OCI-LY7 (cell line): ENCODE results near the gene DOK7. TPM values are rescaled to one million over a fixed set of nuclear protein-coding genes. Genes with fewer than 3 reads are reported as not detected.
A peak's percentile ranks its signal among the peaks of the same experiment; 100 is the strongest.

ENCODE experiments used
- BruUV-seq: library from RNA; stranded (reverse); fragments of 400-500 nt; replicated peaks from 2 replicates; lab custom pipeline; 2021; lab: Mats Ljungman, UMichigan
- CTCF ChIA-PET: fragments of 300-600 bp; sonication (Branson Sonifier 250); formaldehyde crosslinking; loops from one replicate; lab custom pipeline; 2022; ENCODE audit warnings: antibody characterized with exemption; ENCODE audit not compliant: unreplicated experiment; lab: Charles Lee
- POLR2A ChIA-PET: fragments of 300-600 bp; sonication (Branson Sonifier 250); formaldehyde crosslinking; loops from one replicate; lab custom pipeline; 2022; ENCODE audit warnings: antibody characterized with exemption; lab: Charles Lee
- DNase-seq: peaks from one replicate; pipeline ENCODE4 v3.0.0-alpha.2; 2015; ENCODE audit warnings: low spot score
- H2AFZ ChIP-seq: fragments of 200-600 bp; sonication (generic), shearing (Covaris generic); 2 replicates; pipeline ENCODE4 v1.6.1; 2014; ENCODE audit warnings: mild to moderate bottlenecking, antibody characterized with exemption, low read length, moderate library complexity
- H3K27ac ChIP-seq: fragments of 200-600 bp; sonication (generic); 2 replicates; pipeline ENCODE4 v1.5.1; 2014; ENCODE audit warnings: mixed run types, low read depth, mild to moderate bottlenecking, moderate library complexity, low read length, inconsistent platforms; ENCODE audit not compliant: poor library complexity, severe bottlenecking
- H3K36me3 ChIP-seq: fragments of 200-600 bp; sonication (generic); 2 replicates; pipeline ENCODE4 v1.6.1; 2014; ENCODE audit warnings: mild to moderate bottlenecking, antibody characterized with exemption, low read length, moderate library complexity, mixed read lengths; ENCODE audit not compliant: insufficient read depth
- H3K4me1 ChIP-seq: fragments of 200-600 bp; sonication (generic); 2 replicates; pipeline ENCODE4 v1.5.1; 2014; ENCODE audit warnings: mild to moderate bottlenecking, low read length; ENCODE audit not compliant: insufficient read depth, poor library complexity, severe bottlenecking
- H3K4me2 ChIP-seq: fragments of 200-600 bp; sonication (generic); 2 replicates; pipeline ENCODE4 v1.6.1; 2014; ENCODE audit warnings: mild to moderate bottlenecking, low read length
- H3K4me3 ChIP-seq: fragments of 200-600 bp; sonication (generic); 2 replicates; pipeline ENCODE4 v1.5.1; 2014; ENCODE audit warnings: mild to moderate bottlenecking, low read depth, low read length; ENCODE audit not compliant: poor library complexity, severe bottlenecking
- H3K79me2 ChIP-seq: fragments of 200-600 bp; sonication (generic); 2 replicates; pipeline ENCODE4 v1.6.1; 2016; ENCODE audit warnings: low read depth, mild to moderate bottlenecking, low read length, moderate library complexity, mixed read lengths; ENCODE audit not compliant: insufficient read depth
- H3K9me2 ChIP-seq: fragments of 200-600 bp; sonication (generic); 2 replicates; pipeline ENCODE4 v1.6.1; 2016; ENCODE audit warnings: mild to moderate bottlenecking, low read length, mixed read lengths; ENCODE audit not compliant: insufficient read depth
- H3K9me3 ChIP-seq: fragments of 200-600 bp; sonication (generic); 2 replicates; pipeline ENCODE4 v1.6.1; 2014; ENCODE audit warnings: mild to moderate bottlenecking, mixed run types, low read length, mixed read lengths
- H4K20me1 ChIP-seq: fragments of 200-600 bp; sonication (generic); 2 replicates; pipeline ENCODE4 v1.6.1; 2014; ENCODE audit warnings: mild to moderate bottlenecking, antibody characterized with exemption, low read length, moderate library complexity, mixed read lengths; ENCODE audit not compliant: insufficient read depth
- EZH2phosphoT487 ChIP-seq: fragments of 200-600 bp; sonication (generic); IDR thresholded peaks from 2 replicates; pipeline ENCODE4 v1.6.1; 2018; ENCODE audit warnings: low read depth, borderline replicate concordance, mild to moderate bottlenecking, mixed run types, antibody characterized with exemption, low read length, moderate library complexity, mixed read lengths
- intact Hi-C: fragments of 100-400 bp; cut with micrococcal nuclease; formaldehyde crosslinking; loops from one replicate; pipeline ENCODE4 v1.10.0; 2022; ENCODE audit not compliant: unreplicated experiment
- total RNA-seq, 2 experiments: library from RNA; depleted of rRNA in 1 of 2; stranded (reverse); fragments of >200 nt in 1 of 2; shearing (Covaris generic) in 1 of 2; gene quantifications; 2 replicates each; pipeline ENCODE4 v1.2.3, GENCODE V29; 2014 to 2022
- TF ChIP-seq, protein P1 (sequence below): fragments of 200-600 bp; sonication (generic); conservative IDR thresholded peaks from 2 replicates; pipeline ENCODE4 v1.5.1; 2014; ENCODE audit warnings: mild to moderate bottlenecking, antibody characterized with exemption, low read length, moderate library complexity, mixed read lengths

DOK7 gene
- total RNA-seq, 2 experiments from 2014 or later: 1.5 TPM; not detected in 1

- Histone ChIP-seq H3K79me2 (no peaks in the 10 kb centered on the region), H3K36me3 (no peaks in the 10 kb centered on the region), H3K27ac (no peak overlapping the region), H3K4me1 (peaks cover 14% of the 10 kb centered on the region), H3K9me2 (no peaks in the 10 kb centered on the region), H4K20me1 (no peaks in the 10 kb centered on the region; the same call in 1 of the 2 replicates), H3K9me3 (no peaks in the 10 kb centered on the region), H2AFZ (no peak overlapping the region), H3K4me3 (no peak overlapping the region), H3K4me2 (no peak overlapping the region)
- intact Hi-C loops: loop anchor here (1.0 kb wide), 1 partner anchor 134 kb away; no protein-coding TSS in a partner anchor
- ChIA-PET CTCF (interaction anchor here (0.8 to 1.1 kb wide), 4 partner anchors 9 to 134 kb away, joined by 3 to 4 read pairs (median 4); no protein-coding TSS in a partner anchor), POLR2A (no interaction called here)
- no TSS peak for BruUV-seq
- TF ChIP-seq EZH2phosphoT487: no peak
- TF ChIP-seq, protein P1, sequence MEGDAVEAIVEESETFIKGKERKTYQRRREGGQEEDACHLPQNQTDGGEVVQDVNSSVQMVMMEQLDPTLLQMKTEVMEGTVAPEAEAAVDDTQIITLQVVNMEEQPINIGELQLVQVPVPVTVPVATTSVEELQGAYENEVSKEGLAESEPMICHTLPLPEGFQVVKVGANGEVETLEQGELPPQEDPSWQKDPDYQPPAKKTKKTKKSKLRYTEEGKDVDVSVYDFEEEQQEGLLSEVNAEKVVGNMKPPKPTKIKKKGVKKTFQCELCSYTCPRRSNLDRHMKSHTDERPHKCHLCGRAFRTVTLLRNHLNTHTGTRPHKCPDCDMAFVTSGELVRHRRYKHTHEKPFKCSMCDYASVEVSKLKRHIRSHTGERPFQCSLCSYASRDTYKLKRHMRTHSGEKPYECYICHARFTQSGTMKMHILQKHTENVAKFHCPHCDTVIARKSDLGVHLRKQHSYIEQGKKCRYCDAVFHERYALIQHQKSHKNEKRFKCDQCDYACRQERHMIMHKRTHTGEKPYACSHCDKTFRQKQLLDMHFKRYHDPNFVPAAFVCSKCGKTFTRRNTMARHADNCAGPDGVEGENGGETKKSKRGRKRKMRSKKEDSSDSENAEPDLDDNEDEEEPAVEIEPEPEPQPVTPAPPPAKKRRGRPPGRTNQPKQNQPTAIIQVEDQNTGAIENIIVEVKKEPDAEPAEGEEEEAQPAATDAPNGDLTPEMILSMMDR: peak; percentile 90
- peak; percentile 66 for DNase-seq
These were observed 17.5 kb downstream of the DOK7 start for GRCh38 chr4:3480528-3481112.

DNA sequence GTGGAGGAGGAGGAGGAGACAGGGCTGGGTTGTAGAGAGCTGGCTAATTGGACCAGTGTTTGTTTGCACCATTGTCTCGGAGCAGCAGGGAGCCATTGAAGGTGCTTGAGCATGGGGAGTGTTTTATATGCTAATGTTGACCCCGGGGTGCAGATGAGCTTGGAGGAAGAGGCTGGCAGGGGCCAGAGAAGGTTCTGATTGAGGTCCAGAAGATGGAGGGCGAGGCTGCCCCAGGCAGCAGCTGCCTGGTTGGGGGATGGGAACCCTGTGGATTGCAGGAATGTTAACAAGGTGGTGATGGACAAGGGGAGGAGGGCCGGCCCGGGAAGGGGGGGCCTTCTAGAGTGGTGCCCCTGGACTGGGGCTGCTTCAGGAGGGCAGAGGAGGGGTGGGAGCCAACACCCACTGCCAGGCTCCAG lies 18.0 kb downstream of the DOK7 start:
- POLR2A ChIA-PET: no interaction called here
- Histone ChIP-seq H4K20me1 (no peaks in the 10 kb centered on the region; the same call in 1 of the 2 replicates), H3K9me2 (no peaks in the 10 kb centered on the region), H3K27ac (no peak overlapping the region), H3K4me1 (peaks cover 19% of the 10 kb centered on the region), H3K79me2 (no peaks in the 10 kb centered on the region), H3K9me3 (no peaks in the 10 kb centered on the region), H3K4me3 (no peak overlapping the region), H3K36me3 (no peaks in the 10 kb centered on the region), H2AFZ (no peak overlapping the region), H3K4me2 (no peak overlapping the region)
- intact Hi-C loops: no loop called here
- BruUV-seq: no TSS peak
- TF ChIP-seq, protein P1: no peak
- no peak for TF ChIP-seq EZH2phosphoT487
- DNase-seq: no peak
- CTCF ChIA-PET: interaction anchor here (0.8 to 1.1 kb wide), 3 partner anchors 9 to 135 kb away, joined by 3 to 4 read pairs (median 3); no protein-coding TSS in a partner anchor

- intact Hi-C loops: no loop called here
- H3K27ac ChIP-seq: no peak overlapping the region
- TF ChIP-seq, protein P1: no peak
- TF ChIP-seq EZH2phosphoT487: no peak
- H4K20me1 ChIP-seq: no peaks in the 10 kb centered on the region; the same call in 1 of the 2 replicates
- no peak overlapping the region for H3K4me3 ChIP-seq
- no peaks in the 10 kb centered on the region for H3K36me3 ChIP-seq
- H3K79me2 ChIP-seq: no peaks in the 10 kb centered on the region
- POLR2A ChIA-PET: no interaction called here
- H2AFZ ChIP-seq: no peak overlapping the region
- H3K4me1 ChIP-seq: peaks cover 26% of the 10 kb centered on the region
- CTCF ChIA-PET: no interaction called here
- no TSS peak for BruUV-seq
- no peaks in the 10 kb centered on the region for H3K9me2 ChIP-seq
- DNase-seq: no peak
- no peaks in the 10 kb centered on the region for H3K9me3 ChIP-seq
- no peak overlapping the region for H3K4me2 ChIP-seq
These were observed 18.8 kb downstream of the DOK7 start for GRCh38 chr4:3481783-3482393.
